Mucosa of rectum (tissue), 2 donors: ENCODE measurements around the gene RNASE13.
A peak's percentile ranks its signal among the peaks of the same experiment; 100 is the strongest.
"Not testable (repeated sequence)": the region's sequence is repeated elsewhere in the genome, so short reads cannot be mapped to it uniquely, and the experiment has no call there.

Source experiments
- H3K27ac ChIP-seq, 2 donors: one replicate each; pipeline ENCODE4 v1.7.0; 2013; ENCODE audit warnings: inconsistent platforms in 2 of 2, low read depth in 2 of 2, low read length in 2 of 2
- H3K27me3 ChIP-seq, 2 donors: one replicate each; pipeline ENCODE4 v1.7.0; 2013; ENCODE audit warnings: low read length in 2 of 2; ENCODE audit not compliant: control insufficient read depth in 2 of 2, insufficient read depth in 2 of 2
- H3K36me3 ChIP-seq, 2 donors: one replicate each; pipeline ENCODE4 v1.7.0; 2013; ENCODE audit warnings: low read length in 2 of 2; ENCODE audit not compliant: control insufficient read depth in 2 of 2, insufficient read depth in 2 of 2
- H3K4me1 ChIP-seq, 2 donors: one replicate each; pipeline ENCODE4 v1.7.0; 2013; ENCODE audit warnings: low read length in 2 of 2, mild to moderate bottlenecking in 1 of 2; ENCODE audit not compliant: control insufficient read depth in 2 of 2, insufficient read depth in 2 of 2
- H3K4me3 ChIP-seq, 2 donors: one replicate each; pipeline ENCODE4 v1.7.0; 2013; ENCODE audit warnings: low read length in 2 of 2
- H3K9ac ChIP-seq, 2 donors: one replicate each; pipeline ENCODE4 v1.7.0; 2013; ENCODE audit warnings: low read length in 2 of 2, low read depth in 1 of 2, mild to moderate bottlenecking in 1 of 2
- H3K9me3 ChIP-seq, 2 donors: one replicate each; pipeline ENCODE4 v1.7.0; 2013; ENCODE audit warnings: low read length in 2 of 2; ENCODE audit not compliant: control insufficient read depth in 2 of 2
- donor health status: healthy.
- donor health status: Normal muscosa, but diverticular disease.

The RNASE13 gene

GRCh38 chr14:20989787-20990600 is 44.6 kb downstream of the RNASE13 start, which contains the start of gene METTL17:
Gene METTL17 (plus strand): TSS chr14:20989980. CDS start chr14:20990003, 23 bp downstream.
- Histone ChIP-seq H3K27me3 (no peaks in the 10 kb centered on the region), H3K27ac (peak within 1 kb of the TSS; percentile 85 to 86), H3K4me1 (peaks cover 8 to 14% of the 10 kb centered on the region in 2 donors), H3K9ac (peak within 1 kb of the TSS; percentile 78 to 79), H3K9me3 (no peaks in the 10 kb centered on the region), H3K4me3 (peak within 1 kb of the TSS; percentile 94 to 96), H3K36me3 (peaks cover 28 to 31% of the 10 kb centered on the region in 2 donors)

- Histone ChIP-seq H3K27ac (peak overlapping the region; percentile 85 to 86), H3K27me3 (no peaks in the 10 kb centered on the region), H3K4me1 (peaks cover 8 to 14% of the 10 kb centered on the region in 2 donors), H3K9ac (peak overlapping the region; percentile 54 to 55), H3K4me3 (peak overlapping the region; percentile 94 to 96), H3K9me3 (no peaks in the 10 kb centered on the region), H3K36me3 (peaks cover 23 to 26% of the 10 kb centered on the region in 2 donors)
Measured at GRCh38 chr14:20989471-20989786, 45.2 kb downstream of the RNASE13 start.

GRCh38 chr14:20988717-20989470 is 45.7 kb downstream of the RNASE13 start:
- Histone ChIP-seq H3K4me1 (peaks cover 8 to 14% of the 10 kb centered on the region in 2 donors), H3K36me3 (peaks cover 17 to 20% of the 10 kb centered on the region in 2 donors), H3K27me3 (no peaks in the 10 kb centered on the region), H3K27ac (peak overlapping the region; percentile 85 to 86), H3K9ac (peak overlapping the region; percentile 54 to 55), H3K9me3 (no peaks in the 10 kb centered on the region), H3K4me3 (peak overlapping the region; percentile 94 to 96)

GRCh38 chr14:20986811-20987210 is 47.8 kb downstream of the RNASE13 start:
- Histone ChIP-seq H3K36me3 (peaks cover under 1 to 3% of the 10 kb centered on the region in 2 donors), H3K4me1 (peaks cover 8 to 14% of the 10 kb centered on the region in 2 donors), H3K27me3 (no peaks in the 10 kb centered on the region), H3K9ac (no peak overlapping the region), H3K9me3 (no peaks in the 10 kb centered on the region), H3K4me3 (no peak overlapping the region), H3K27ac (no peak overlapping the region)

- not testable (repeated sequence) for H3K27ac ChIP-seq, H3K4me1 ChIP-seq, H3K9me3 ChIP-seq, H3K27me3 ChIP-seq, H3K4me3 ChIP-seq, H3K36me3 ChIP-seq, H3K9ac ChIP-seq
Measured at GRCh38 chr14:20985650-20986049, 49.0 kb downstream of the RNASE13 start.
